Head of caudate nucleus (tissue), 42 donors: ENCODE data around the gene ACYP2.
"Not testable (repeated sequence)": the region's sequence is repeated elsewhere in the genome, so short reads cannot be mapped to it uniquely, and the experiment has no call there.

Experiments used
- DNase-seq, 42 donors: peaks; one replicate each; pipeline versions ENCODE4 v3.0.0 to v3.0.0-alpha.2; 2020 to 2021; ENCODE audit warnings: mixed read lengths in 7 of 42
- intact Hi-C: fragments of 100-400 bp; cut with DNase I; formaldehyde crosslinking; loops from one replicate; pipeline ENCODE4 v1.15.0; 2022

The ACYP2 gene

DNA sequence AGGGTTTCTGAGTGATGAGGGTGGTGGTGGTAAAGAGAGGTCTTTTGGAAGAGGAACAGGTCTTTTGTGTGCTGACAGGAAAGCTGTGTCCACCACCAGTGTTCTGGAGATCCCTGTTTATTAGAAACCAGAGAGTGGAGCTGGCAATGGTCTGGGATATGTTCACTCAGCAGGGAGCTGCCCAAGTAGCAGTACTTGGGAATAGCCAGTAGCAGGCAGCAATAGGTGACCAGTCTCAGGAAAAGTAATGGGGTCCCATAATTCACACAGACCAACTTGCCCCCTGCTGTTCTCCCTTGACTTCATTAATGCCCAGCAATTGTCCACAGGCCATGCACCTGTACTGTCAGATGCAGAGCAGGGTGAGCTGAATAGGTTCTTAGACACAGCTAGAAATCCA, 138.8 kb downstream of the ACYP2 start:
- intact Hi-C loops = no loop called here
- DNase-seq = peak in 1 of 42 donors; percentile 19

DNA sequence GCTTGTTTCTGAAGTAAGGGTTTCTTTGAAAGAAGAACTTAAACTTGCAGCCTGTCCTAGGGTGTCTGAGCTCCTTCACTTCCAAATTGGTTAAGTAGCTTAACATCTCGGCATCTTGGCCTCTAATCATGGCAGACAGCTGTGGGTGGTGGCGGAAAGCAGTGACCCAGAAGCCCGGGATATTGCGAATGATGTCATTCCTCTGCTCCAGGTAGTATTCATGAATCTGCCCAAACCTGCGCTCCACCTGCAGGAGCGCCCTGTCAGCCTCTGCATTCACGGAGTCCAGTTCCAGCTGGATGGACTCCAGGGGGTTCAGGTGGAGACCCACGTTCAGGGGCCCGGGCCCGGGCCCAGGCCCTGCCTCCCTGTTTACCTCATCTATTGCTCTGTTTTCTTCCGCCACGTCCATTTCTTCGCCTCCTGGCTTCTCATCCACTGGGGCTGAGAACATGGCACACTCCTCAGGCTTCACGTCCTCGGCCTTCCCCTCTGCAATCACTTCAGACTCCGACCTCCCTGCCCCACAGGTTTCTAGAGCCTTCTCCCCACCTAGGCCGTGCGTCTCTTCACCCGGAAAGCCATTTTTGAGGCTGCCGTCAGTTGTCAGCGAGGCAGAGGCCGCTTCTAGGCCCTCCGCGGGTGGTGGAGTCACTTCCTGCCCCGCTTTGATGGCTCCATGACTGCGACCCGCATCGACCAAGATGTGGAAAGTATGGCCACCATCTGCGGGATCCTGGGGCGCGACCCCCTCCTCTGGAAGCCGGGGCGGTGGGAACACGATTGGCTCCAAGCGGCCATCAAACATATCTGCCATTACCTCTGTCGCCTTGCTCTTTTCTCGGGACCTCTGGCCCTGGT, 140.0 kb downstream of the ACYP2 start:
- intact Hi-C loops = no loop called here
- DNase-seq = no peak

DNA sequence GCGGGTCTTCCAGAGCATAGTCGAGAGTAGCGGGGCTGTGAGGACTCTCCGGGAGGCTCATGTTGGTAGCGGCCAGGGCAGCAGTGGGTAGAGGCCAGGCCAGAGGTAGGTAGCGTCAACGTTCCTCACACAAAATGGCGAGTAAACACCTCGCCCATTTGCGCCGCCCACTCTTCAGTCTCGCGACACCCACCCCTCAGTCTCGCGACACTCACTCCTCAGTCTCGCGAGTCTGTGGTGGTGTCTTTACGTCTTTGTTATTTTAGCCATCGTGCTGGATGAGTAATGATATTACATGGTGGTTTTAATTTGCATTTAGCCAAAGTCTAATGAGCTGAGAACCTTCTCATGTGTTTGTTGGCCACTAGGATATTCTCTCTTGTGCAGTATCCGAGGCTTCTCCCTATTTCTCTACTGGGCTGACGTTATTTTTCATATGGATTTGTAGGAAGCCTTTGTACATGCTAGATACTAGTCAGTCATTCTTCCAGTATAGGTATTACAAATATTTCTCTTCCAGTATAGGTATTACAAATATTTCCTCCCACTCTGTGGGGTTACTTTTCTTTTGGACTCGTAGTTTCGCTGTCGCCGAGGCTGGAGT, 140.8 kb downstream of the ACYP2 start, which contains the start of gene TSPYL6:
Gene TSPYL6 (minus strand): TSS at position 139 of the 604 bp plus-strand sequence. CDS start 78 bp downstream, at position 61.
- DNase-seq = no peak
- intact Hi-C loops = no loop called here

DNA sequence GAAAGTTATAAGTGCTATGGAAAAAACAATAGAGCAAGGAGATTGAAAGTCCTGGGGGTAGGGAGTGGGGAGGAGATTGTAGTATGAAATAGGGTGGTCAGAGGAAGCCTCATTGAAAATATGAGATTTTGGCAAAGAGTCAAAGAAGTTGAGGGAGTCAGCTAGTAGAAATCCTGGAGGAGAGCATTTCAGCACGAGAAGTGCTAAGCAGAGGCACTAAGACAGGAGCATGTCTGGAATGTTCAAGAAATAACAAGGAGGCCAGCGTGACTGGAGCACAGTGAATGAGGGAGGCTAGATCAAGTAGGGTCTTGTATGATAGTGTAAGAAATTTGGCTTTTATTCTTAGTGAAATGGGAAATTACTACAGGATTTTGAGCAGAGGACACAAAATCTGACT, 142.8 kb downstream of the ACYP2 start:
- intact Hi-C loops = no loop called here
- no peak for DNase-seq

DNA sequence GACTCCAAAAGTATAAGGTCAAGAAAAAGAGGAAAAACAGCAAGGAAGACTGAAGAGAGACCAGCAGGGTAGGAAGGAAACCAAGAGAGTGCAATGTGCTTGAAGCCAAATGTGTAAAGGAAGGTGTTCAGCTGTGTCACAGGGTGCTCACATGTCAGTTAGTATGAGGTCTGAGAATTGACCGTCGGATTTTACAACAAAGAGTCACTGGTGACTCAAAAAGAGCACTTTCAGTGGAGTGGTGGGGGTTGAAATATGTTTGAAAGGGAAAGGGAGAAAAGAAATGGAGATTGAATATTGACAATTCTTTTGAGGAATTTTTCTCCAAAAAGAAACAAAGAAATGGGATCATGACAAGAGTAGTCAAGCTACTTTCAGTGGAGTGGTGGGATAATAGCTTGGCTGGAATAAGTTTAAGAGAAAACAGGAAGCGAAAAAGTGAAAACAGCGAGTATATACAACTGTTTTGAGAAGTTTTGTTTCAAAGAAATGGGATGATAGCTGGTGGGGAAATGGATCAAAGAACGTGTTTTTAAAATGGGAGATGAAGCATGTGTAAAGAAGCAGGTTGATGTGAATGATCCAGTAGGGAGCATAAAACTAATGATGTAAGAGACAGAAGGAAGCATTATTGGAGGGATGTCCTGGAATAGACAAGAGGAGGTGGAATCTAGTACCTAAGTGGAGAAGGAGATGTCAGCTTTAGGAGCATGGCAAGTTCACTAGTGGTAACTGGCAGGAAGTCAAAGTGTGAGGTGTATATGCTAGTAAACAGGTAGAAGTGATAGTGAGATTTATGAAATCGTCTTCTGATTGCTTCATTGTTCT, 144.2 kb downstream of the ACYP2 start:
- no peak for DNase-seq
- intact Hi-C loops = no loop called here

DNA sequence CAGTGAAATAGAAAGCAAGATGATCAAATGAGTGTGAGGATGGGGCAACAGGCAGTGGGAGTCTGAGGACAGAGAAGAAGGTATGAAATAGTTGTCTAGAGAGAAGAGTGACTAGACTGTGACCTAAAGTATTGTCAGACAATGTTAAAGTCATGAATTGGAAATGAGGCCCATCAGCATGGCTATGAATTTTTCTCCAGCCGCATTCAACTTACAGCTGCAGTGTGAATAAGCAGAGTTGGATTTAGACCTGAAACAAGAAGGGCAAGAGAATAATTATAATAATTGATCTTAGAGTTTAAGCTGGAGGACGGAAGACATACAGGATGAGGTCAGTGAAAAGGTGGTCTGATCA, 144.8 kb downstream of the ACYP2 start:
- no peak for DNase-seq
- intact Hi-C loops = no loop called here

DNA sequence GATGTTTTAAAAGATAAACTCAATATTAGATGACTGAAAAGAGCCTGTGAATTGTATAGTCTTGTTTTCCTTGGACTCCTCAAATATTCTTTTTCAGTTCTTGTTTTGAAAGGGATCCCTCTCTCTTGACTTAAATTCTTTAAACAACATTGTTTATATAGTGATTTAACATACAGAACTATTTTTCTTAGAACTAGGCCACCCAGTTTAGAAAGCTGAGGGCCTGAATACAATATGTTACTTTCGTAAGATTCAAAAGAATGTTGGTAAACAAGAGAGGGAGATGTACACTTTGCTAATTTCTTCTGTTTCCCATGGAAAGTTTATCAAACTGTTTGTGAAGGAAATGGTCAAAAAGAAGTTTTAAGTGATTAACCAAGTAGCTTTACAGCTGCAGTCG, 146.1 kb downstream of the ACYP2 start:
- intact Hi-C loops = no loop called here
- DNase-seq = no peak

DNA sequence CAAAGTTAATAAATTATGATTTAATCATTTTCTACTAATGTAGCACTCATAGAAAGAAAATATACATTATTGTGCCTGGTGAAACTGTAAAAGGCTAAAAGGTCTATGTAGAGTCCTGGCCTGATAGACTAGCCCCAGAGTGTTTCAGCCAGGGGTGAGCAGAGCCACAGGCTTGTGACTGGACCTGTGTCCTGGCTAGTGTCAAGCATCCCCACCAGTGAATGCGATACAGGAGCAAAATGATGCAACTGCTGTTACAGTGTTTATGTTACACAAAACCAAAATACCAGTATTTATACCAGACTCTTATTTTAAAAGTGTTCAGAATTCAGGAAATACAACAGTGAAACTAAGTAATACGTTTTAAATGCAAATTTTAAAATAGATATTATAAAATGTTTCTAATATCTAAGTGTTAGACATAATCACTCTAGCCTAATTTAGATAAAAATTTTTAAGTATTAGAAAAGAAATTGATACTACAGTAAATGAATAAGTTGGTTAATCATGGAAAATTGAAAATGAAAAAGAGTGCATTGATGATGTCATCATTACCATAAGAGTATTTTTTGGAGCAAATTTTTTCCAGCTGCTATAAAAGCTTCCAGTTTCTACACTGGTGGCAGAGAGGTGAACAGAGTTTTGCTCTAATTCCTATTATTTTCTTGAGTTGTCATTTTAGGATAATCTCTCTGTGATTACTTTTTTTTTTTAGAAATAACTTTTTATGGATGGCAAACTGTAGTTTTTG, 146.8 kb downstream of the ACYP2 start:
- DNase-seq = no peak
- intact Hi-C loops = no loop called here

DNA sequence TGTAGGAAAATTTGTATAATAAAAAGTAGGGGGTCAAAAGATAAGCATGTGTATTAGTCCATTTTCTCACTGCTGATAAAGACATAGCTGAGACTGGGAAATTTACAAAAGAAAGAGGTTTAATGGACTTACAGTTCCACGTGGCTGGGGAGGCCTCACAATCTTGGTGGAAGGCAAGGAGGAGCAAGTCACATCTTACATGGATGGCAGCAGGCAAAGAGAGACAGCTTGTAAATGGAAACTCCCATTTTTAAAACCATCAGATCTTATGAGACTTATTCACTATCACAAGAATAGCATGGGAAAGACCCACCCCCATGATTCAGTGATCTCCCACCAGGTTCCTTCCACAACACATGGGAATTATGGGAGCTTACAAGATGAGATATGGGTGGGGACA, 149.7 kb downstream of the ACYP2 start:
- intact Hi-C loops, DNase-seq: not testable (repeated sequence)

DNA sequence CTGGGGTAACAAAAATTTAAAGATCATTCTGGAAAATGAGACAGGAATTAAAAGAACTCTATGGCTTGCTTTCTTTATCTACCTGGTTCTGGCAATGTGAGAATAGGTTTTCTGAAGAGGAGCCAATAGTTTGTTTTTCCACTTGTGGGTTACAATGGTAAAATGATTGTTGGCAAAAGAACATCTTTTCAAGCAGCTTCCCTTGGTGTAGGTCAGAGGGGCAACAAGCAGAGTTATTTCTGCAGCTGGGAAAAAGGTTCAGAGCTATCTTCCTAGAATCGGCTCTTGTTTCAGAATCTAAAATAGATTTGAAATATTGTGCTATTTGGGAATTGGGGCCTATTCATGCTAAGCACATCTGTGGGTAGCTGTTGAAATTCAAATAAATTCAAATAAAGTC, 152.2 kb downstream of the ACYP2 start:
- DNase-seq = no peak
- intact Hi-C loops = no loop called here

DNA sequence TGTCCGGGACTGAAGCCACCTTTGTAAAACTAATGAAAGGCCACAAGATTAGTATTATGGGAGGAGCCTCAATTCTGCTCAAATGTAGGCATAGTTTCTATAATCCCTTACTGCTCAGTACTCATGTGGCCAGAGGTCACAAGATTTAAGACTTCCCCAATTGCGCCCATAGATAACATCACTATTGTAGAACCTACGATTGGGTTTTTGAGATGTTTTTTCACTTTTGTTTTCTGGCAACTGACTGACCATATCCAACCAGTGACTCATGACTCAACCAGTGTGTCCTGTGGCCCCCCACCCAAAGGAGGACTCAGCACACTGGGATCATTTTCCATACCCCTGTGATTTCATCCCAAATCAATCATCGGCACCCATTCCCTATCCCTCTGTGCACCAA, 155.8 kb downstream of the ACYP2 start:
- intact Hi-C loops = no loop called here
- no peak for DNase-seq

DNA sequence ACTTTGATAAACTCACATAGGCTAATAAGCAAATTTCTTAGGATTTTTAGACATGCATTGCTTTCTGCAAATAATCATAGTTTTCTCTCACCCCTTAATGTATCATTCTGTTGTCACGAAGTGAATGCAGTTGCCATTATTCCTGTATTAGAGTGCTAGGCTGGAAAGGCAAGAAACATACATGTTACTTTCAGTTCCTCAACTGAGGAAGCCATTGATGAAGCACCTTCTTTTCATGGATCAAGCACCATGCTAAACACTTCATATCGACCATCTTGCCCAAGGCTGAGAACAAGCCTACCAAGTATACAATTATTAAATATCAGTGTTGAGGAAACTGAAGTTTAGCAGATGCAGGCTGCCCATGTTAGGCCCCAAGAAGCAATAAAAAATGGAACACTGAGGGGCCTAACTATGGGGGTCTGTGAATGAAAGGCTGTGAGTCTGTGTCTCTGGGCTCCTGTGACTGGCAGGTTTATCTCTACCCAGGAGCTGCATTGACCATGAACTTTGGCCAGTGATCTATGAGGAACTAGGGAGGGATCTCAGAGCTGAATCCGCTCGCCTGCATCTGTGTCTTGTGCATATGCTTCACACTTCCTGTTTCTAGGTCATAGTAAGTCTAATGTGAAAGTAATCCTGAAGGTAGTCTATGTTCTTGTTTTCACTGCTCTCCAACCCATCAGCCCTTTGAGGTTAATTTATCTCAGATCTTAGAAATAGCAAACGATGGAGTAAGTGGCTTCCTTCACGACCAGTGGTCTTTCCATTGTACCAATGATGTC, 156.6 kb downstream of the ACYP2 start:
- intact Hi-C loops = no loop called here
- no peak for DNase-seq

DNA sequence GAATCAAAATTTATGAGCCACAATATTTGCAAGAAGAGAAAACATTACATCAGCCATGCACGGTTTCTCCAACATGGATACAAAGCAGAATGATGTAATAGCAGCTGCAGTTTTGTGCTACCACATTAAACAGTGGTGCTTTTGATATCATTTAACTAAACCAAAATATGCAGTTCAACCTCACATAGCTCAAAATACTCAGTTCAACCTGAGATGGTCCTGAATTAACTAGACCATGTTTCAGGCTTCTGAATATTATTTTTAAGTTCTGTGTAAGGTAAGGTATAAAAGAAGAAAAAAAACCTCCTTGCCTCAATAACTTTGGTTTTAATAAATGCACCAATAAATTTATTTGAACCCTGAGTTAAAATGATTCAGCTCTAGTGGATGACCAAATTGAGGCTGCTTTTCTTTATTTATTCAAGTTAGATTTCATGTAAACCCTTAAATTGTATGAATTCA, 159.4 kb downstream of the ACYP2 start:
- DNase-seq = peak in 5 of 42 donors; percentile 28 to 43 (median 41)
- intact Hi-C loops = no loop called here

DNA sequence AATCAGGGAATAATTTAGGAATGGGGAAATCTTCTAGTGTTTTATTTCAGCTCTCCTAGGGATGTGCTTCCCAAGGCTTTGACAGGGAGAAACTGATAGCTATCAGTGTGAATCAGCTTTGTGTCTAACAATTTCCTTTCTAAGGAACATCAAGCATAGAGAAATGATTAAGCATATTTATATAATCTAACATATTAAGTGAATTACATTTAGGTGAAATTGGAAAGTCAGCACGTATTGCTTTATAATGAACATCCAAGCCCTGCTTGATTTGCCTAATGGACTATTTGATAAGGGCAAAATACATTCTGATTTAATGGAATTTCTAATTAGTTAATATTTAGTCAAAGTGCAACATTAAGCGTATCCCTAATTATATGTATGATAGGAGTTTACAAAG, 160.1 kb downstream of the ACYP2 start:
- DNase-seq = no peak
- intact Hi-C loops = no loop called here

DNA sequence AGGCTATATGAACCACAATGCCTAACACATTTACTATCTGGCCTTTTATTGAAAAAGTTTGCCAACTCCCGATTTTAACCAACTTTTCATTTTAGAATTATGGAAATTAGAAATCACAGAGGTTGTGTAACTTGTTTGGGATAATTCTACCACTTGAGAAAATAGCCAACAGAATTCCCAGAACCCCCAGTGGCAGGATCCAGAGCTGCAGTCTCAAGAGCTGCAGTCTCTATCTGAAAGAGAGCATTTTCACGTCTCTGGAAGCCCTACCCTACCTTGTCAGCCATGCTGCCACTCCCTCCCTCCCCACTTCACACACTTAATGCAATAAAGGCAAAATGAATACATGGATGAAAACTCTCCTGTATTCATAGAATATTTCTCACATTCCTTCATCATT, 164.0 kb downstream of the ACYP2 start:
- no peak for DNase-seq
- intact Hi-C loops = no loop called here

DNA sequence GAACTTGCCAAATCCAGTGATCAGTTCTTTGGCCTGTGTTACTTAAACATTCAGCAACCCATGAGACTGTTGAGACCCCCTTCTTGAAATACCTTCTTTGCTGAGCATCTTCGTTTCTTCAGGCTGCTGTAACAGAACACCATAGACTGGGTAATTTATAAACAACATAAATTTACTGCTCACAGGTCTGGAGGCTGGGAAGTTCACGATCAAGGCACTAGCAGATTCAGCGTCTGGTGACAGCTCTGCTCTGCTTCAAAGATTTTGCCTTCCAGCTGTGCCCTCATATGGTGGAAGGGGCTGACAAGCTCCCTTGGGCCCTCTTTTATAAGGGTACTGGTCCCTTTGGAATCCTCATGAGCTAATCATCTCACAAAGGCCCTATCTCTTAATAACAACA, 169.4 kb downstream of the ACYP2 start:
- no peak for DNase-seq
- intact Hi-C loops = no loop called here

DNA sequence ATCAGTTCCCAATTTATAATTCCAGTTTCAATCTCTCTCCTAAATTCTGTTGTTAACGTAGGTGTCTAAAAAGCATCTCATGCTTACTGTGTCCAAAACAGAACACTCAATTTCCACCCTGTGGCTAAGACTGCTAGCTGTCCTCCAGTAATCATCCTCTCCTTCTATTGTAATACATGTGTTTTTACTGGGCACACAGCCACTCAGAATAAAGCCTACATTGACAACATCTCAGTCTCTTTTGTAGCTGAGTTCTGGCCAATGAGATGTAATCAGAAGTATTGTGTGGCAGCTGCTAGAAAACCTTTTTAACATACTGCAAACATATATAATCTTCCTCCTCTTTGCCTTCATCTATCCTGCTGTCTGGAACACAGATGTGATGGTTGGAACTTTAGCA, 170.0 kb downstream of the ACYP2 start:
- intact Hi-C loops = no loop called here

DNA sequence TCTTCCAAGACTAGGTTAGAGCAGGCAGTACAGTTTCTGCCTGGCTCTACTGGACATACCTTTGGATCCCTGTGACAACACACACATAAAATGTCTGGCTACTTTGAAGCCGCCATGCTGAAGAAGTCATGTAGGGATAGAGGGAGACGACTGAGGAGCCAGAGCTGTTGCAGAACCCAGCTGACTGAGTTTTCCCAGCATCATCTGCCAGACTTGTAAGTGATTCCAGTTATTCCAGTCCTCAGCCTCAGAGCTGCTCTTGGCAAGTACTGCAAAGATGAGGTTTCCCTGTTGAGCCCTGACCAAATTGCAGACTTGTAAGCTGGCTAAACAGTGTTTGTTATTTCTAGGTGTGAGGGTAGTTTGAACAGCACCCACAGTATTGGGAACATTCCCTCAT, 172.1 kb downstream of the ACYP2 start:
- no peak for DNase-seq
- intact Hi-C loops = no loop called here

More for the DNA sequence above, 170.0 kb downstream of the ACYP2 start:
- DNase-seq = peak in 2 of 42 donors; percentile 43 to 58
